ENCODE data around the gene SASH1.

The SASH1 gene

DNA sequence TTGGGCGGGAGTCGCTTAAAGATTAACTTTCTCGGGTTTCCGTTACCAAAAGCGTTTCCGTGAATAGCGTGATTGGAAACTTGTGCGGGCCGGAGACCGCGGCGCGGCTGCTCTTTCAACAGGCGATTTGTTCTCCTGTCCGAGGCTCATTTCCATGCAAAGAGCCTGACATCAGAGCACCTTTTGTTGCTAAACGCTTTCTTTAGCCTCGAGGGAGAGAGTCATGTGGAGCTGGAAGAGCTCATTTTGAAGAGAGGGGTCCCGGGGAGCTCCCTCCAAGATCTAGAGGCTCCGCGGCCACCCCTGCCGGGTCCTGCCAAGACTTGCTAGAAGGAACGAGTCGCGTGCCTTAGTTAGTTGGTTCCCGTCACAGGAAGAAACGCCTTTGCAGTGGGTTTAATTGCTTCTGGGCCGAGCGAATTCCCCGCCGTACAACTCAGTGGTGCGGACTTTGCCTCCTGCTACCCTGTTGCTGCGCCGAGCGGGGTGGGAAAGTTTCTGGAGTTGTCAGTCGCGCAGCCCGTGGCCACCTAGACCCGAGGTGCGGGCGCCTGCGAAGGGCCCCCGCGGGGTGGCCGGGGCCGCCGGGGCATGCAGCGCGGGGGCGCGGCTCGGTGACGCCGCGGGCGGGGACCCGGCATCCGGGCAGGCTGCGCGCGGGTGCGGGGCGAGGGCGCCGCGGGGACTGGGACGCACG is at the start of gene SASH1:
TSS of gene SASH1 (plus strand) at position 489 of the 697 bp plus-strand sequence. CDS start 230 bp downstream, outside the sequence.
- Histone ChIP-seq H3K27me3 (ENCODE audit: low read length) (no peaks in the 10 kb centered on the region), H3K9me3 (ENCODE audit: insufficient read depth, low read length) (no peaks in the 10 kb centered on the region), H3K27ac (ENCODE audit: low read depth, low read length) (no peak within 1 kb of the TSS), H3F3A (ENCODE audit: insufficient read depth) (no peaks in the 10 kb centered on the region), H3K79me2 (ENCODE audit: insufficient read depth, low read length) (no peaks in the 10 kb centered on the region), H2AFZ (ENCODE audit: low read depth, low read length, severe bottlenecking) (no peak within 1 kb of the TSS), H3K4me3 (ENCODE audit: insufficient read depth, low read length, poor library complexity, severe bottlenecking) (no peak within 1 kb of the TSS), H3K9ac (ENCODE audit: low read length) (no peak within 1 kb of the TSS), H4K20me1 (ENCODE audit: low read depth, low read length) (no peaks in the 10 kb centered on the region), H3K9me2 (replicated peaks; ENCODE audit: insufficient read depth, low read length) (no peaks in the 10 kb centered on the region), H3K4me2 (ENCODE audit: low read depth, low read length, poor library complexity, severe bottlenecking) (no peak within 1 kb of the TSS), H3K36me3 (ENCODE audit: low read length) (no peaks in the 10 kb centered on the region)
- TF ChIP-seq EZH2phosphoT487 (conservative IDR thresholded peaks at IDR 0.05; ENCODE audit: low read length) = no peak
- TF ChIP-seq, protein P1, sequence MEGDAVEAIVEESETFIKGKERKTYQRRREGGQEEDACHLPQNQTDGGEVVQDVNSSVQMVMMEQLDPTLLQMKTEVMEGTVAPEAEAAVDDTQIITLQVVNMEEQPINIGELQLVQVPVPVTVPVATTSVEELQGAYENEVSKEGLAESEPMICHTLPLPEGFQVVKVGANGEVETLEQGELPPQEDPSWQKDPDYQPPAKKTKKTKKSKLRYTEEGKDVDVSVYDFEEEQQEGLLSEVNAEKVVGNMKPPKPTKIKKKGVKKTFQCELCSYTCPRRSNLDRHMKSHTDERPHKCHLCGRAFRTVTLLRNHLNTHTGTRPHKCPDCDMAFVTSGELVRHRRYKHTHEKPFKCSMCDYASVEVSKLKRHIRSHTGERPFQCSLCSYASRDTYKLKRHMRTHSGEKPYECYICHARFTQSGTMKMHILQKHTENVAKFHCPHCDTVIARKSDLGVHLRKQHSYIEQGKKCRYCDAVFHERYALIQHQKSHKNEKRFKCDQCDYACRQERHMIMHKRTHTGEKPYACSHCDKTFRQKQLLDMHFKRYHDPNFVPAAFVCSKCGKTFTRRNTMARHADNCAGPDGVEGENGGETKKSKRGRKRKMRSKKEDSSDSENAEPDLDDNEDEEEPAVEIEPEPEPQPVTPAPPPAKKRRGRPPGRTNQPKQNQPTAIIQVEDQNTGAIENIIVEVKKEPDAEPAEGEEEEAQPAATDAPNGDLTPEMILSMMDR (IDR thresholded peaks at IDR 0.05; ENCODE audit: insufficient read depth, low read length, poor library complexity, severe bottlenecking) = no peak

DNA sequence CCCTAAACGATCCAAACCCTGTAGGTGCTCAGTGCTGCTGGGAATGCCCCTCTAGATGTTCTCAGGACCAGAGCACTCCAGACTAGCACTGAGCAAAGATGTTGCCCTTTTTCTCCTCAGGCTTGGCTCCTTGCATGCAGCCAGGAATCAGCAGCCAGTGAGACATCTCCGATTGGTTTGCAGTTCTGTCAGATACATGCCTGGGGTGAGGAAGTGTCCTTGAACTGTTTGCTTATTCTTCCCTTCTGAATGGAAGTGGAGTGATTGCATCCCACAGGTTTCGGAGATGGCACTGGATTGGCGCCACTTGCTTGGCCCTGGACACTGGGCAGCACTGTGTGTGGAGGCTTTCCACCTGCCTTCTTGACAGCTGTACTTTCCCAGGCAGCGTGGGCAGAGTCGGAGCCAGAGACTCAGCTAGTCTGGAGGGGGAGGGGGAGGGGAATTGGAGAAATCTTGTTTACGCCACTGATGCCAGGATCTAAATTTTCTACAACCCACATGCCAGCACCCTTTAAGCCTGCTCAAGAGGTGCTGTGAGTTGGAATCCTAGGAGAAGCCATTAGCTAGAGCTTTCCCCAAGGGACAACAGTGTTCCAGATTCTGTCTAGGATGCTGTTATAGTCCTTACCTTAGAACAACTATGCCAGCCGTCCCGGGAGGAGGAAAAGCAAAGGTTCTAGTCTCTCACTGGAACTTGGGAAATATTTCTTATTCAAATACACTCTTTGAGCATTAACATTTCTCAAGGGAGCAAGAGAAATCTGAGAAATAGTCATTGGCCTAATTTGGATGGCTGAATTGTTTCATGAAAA is 49.2 kb upstream of the SASH1 start:
- no peak overlapping the region for H3K4me3 ChIP-seq (ENCODE audit: insufficient read depth, low read length, poor library complexity, severe bottlenecking)
- H3K9me2 ChIP-seq (replicated peaks; ENCODE audit: insufficient read depth, low read length) = no peaks in the 10 kb centered on the region
- no peaks in the 10 kb centered on the region for H4K20me1 ChIP-seq (ENCODE audit: low read depth, low read length)
- no peaks in the 10 kb centered on the region for H3K9me3 ChIP-seq (ENCODE audit: insufficient read depth, low read length)
- H3K36me3 ChIP-seq (ENCODE audit: low read length) = no peaks in the 10 kb centered on the region
- H3K9ac ChIP-seq (ENCODE audit: low read length) = no peak overlapping the region
- H3K27ac ChIP-seq (ENCODE audit: low read depth, low read length) = no peak overlapping the region
- no peak overlapping the region for H2AFZ ChIP-seq (ENCODE audit: low read depth, low read length, severe bottlenecking)
- H3F3A ChIP-seq (ENCODE audit: insufficient read depth) = no peaks in the 10 kb centered on the region
- TF ChIP-seq, protein P1 (IDR thresholded peaks at IDR 0.05; ENCODE audit: insufficient read depth, low read length, poor library complexity, severe bottlenecking) = no peak
- TF ChIP-seq EZH2phosphoT487 (conservative IDR thresholded peaks at IDR 0.05; ENCODE audit: low read length) = no peak
- no peaks in the 10 kb centered on the region for H3K79me2 ChIP-seq (ENCODE audit: insufficient read depth, low read length)
- H3K27me3 ChIP-seq (ENCODE audit: low read length) = no peaks in the 10 kb centered on the region
- no peak overlapping the region for H3K4me2 ChIP-seq (ENCODE audit: low read depth, low read length, poor library complexity, severe bottlenecking)

DNA sequence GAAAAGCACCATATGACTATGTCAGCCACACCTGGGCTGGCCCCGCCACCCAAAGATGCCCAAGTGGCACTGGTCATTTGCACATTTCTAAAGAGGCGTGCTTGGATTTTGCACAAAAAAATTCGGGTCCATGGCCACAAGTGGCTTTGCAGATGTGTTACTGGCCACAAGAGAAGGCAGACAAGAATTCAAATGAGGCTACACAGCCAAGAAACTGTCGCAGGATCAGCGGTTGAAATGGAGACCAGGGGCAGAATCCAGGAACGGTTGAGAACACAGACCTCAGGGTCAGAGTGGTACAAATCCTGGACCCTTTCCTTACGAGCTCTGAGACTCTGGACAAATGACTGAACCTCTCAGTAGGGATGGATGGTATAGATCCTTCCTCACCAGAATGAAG is 48.6 kb upstream of the SASH1 start:
- no peaks in the 10 kb centered on the region for H3K27me3 ChIP-seq (ENCODE audit: low read length)
- H3K27ac ChIP-seq (ENCODE audit: low read depth, low read length) = no peak overlapping the region
- no peak overlapping the region for H3K9ac ChIP-seq (ENCODE audit: low read length)
- no peaks in the 10 kb centered on the region for H3K36me3 ChIP-seq (ENCODE audit: low read length)
- H3K9me2 ChIP-seq (replicated peaks; ENCODE audit: insufficient read depth, low read length) = no peaks in the 10 kb centered on the region
- no peaks in the 10 kb centered on the region for H3K79me2 ChIP-seq (ENCODE audit: insufficient read depth, low read length)
- no peaks in the 10 kb centered on the region for H3K9me3 ChIP-seq (ENCODE audit: insufficient read depth, low read length)
- TF ChIP-seq, protein P1 (IDR thresholded peaks at IDR 0.05; ENCODE audit: insufficient read depth, low read length, poor library complexity, severe bottlenecking) = no peak
- no peak for TF ChIP-seq EZH2phosphoT487 (conservative IDR thresholded peaks at IDR 0.05; ENCODE audit: low read length)
- H3K4me3 ChIP-seq (ENCODE audit: insufficient read depth, low read length, poor library complexity, severe bottlenecking) = no peak overlapping the region
- no peaks in the 10 kb centered on the region for H3F3A ChIP-seq (ENCODE audit: insufficient read depth)
- no peaks in the 10 kb centered on the region for H4K20me1 ChIP-seq (ENCODE audit: low read depth, low read length)
- no peak overlapping the region for H2AFZ ChIP-seq (ENCODE audit: low read depth, low read length, severe bottlenecking)
- H3K4me2 ChIP-seq (ENCODE audit: low read depth, low read length, poor library complexity, severe bottlenecking) = no peak overlapping the region

Measured in SU-DHL-6 (cell line).